Neuronal stem cell (in vitro differentiated cells): ENCODE results near the gene TMIE. TPM values are rescaled to one million over a fixed set of nuclear protein-coding genes. Genes with fewer than 3 reads are reported as not detected.

Experiments used
- DNase-seq: peaks from one replicate; pipeline ENCODE4 v3.0.0-alpha.2; 2013; ENCODE audit warnings: low spot score
- H2AFZ ChIP-seq: one replicate; pipeline ENCODE4 v1.6.1; 2013; ENCODE audit warnings: mild to moderate bottlenecking, low read length, inconsistent platforms
- H2AK5ac ChIP-seq: 2 replicates; pipeline ENCODE4 v1.6.1; 2013; ENCODE audit warnings: low read depth, mild to moderate bottlenecking, inconsistent platforms, low read length, moderate library complexity, mixed read lengths
- H2BK120ac ChIP-seq: 2 replicates; pipeline ENCODE4 v1.6.1; 2013; ENCODE audit warnings: low read depth, mild to moderate bottlenecking, inconsistent platforms, low read length, moderate library complexity, mixed read lengths
- H2BK12ac ChIP-seq: one replicate; pipeline ENCODE4 v1.6.1; 2013; ENCODE audit warnings: low read length, inconsistent platforms
- H2BK15ac ChIP-seq: 2 replicates; pipeline ENCODE4 v1.6.1; 2013; ENCODE audit warnings: mild to moderate bottlenecking, low read length, inconsistent platforms, mixed read lengths
- H2BK5ac ChIP-seq: one replicate; pipeline ENCODE4 v1.6.1; 2013; ENCODE audit warnings: inconsistent platforms, mild to moderate bottlenecking, low read length, moderate library complexity
- H3K14ac ChIP-seq: one replicate; pipeline ENCODE4 v1.6.1; 2013; ENCODE audit warnings: low read length, inconsistent platforms
- H3K18ac ChIP-seq: 2 replicates; pipeline ENCODE4 v1.6.1; 2013; ENCODE audit warnings: low read length, inconsistent platforms
- H3K23ac ChIP-seq: 2 replicates; pipeline ENCODE4 v1.6.1; 2013; ENCODE audit warnings: low read depth, mild to moderate bottlenecking, mixed read lengths, low read length, inconsistent platforms; ENCODE audit not compliant: poor library complexity
- H3K27ac ChIP-seq: replicated peaks from 3 replicates; pipeline ENCODE4 v1.5.1; 2013; ENCODE audit warnings: low read length, inconsistent platforms
- H3K27me3 ChIP-seq, 3 experiments: 2 replicates each; pipeline ENCODE4 v1.6.1; 2013; ENCODE audit warnings: low read length in 3 of 3, mild to moderate bottlenecking in 2 of 3, inconsistent platforms in 1 of 3, low read depth in 1 of 3, mixed read lengths in 1 of 3, moderate library complexity in 1 of 3; ENCODE audit not compliant: control insufficient read depth in 3 of 3, insufficient read depth in 3 of 3
- H3K36me3 ChIP-seq, 2 donors: replicated peaks in 1 of 2; 2 replicates each; pipeline ENCODE4 v1.6.1; 2013; ENCODE audit warnings: low read length in 2 of 2; ENCODE audit not compliant: control insufficient read depth in 2 of 2, insufficient read depth in 2 of 2
- H3K4ac ChIP-seq: 2 replicates; pipeline ENCODE4 v1.6.1; 2013; ENCODE audit warnings: inconsistent platforms, mild to moderate bottlenecking, low read length, moderate library complexity
- H3K4me1 ChIP-seq, 2 donors: 1 replicate in 1 of 2; 2 replicates in 1 of 2; pipeline ENCODE4 v1.6.1; 2013; ENCODE audit warnings: low read length in 2 of 2, low read depth in 1 of 2; ENCODE audit not compliant: control insufficient read depth in 2 of 2, insufficient read depth in 1 of 2
- H3K4me2 ChIP-seq: one replicate; pipeline ENCODE4 v1.6.1; 2013; ENCODE audit warnings: mild to moderate bottlenecking, low read length, inconsistent platforms; ENCODE audit not compliant: insufficient read depth, poor library complexity, severe bottlenecking
- H3K4me3 ChIP-seq, 2 donors: 2 replicates each; pipeline ENCODE4 v1.5.1; 2013; ENCODE audit warnings: low read length in 2 of 2, mild to moderate bottlenecking in 2 of 2, inconsistent platforms in 1 of 2, moderate library complexity in 1 of 2
- H3K79me1 ChIP-seq: one replicate; pipeline ENCODE4 v1.6.1; 2013; ENCODE audit warnings: low read depth, mild to moderate bottlenecking, inconsistent platforms, low read length, moderate library complexity
- H3K9ac ChIP-seq: one replicate; pipeline ENCODE4 v1.6.1; 2013; ENCODE audit warnings: mild to moderate bottlenecking, low read depth, low read length, inconsistent platforms; ENCODE audit not compliant: poor library complexity
- H3K9me3 ChIP-seq, 2 donors: replicated peaks in 1 of 2; 2 replicates each; pipeline versions ENCODE3 to v1.6.1; 2013; ENCODE audit warnings: low read length in 2 of 2, mild to moderate bottlenecking in 2 of 2, inconsistent platforms in 1 of 2, low read depth in 1 of 2, mixed read lengths in 1 of 2, moderate library complexity in 1 of 2; ENCODE audit not compliant: control insufficient read depth in 2 of 2, insufficient read depth in 1 of 2
- H4K8ac ChIP-seq: one replicate; pipeline ENCODE4 v1.6.1; 2013; ENCODE audit warnings: low read depth, mild to moderate bottlenecking, inconsistent platforms, low read length, moderate library complexity
- H4K91ac ChIP-seq: one replicate; pipeline ENCODE4 v1.6.1; 2013; ENCODE audit warnings: low read length, low read depth, mild to moderate bottlenecking, inconsistent platforms; ENCODE audit not compliant: poor library complexity
- WGBS, 2 donors: extraction: QIAGEN DNeasy Blood & Tissue Kit; methylation state at CpG; one replicate each; pipeline ENCODE4 v1.1.7; 2013; ENCODE audit warnings: missing lambda C conversion rate in 2 of 2, mixed read lengths in 1 of 2; ENCODE audit not compliant: insufficient read length in 2 of 2, insufficient replicate concordance in 1 of 2; ENCODE audit errors: extremely low coverage in 2 of 2; 5-methylcytosine and 5-hydroxymethylcytosine counted together
- polyA plus RNA-seq, 2 experiments: library from polyadenylated mRNA; stranded (reverse); fragments of 200-250 nt; gene quantifications; one replicate each; pipeline ENCODE4 v1.2.3, GENCODE V29; 2013

The TMIE gene
- 0.26 TPM for polyA plus RNA-seq (2013, experiment 1 of 2)
- polyA plus RNA-seq (2013, experiment 2 of 2) = 0.30 TPM

- peak within 1 kb of the TSS in 1 of 2 donors; percentile 66 for H3K4me3 ChIP-seq
- WGBS, 2 donors = no CpG with 5 or more reads among the region's 51 CpGs
Observed at GRCh38 chr3:46701181-46701939, at the start of gene TMIE. Gene TMIE, plus strand, starts transcription at chr3:46701392. Its CDS starts 96 bp downstream, at chr3:46701488.

GRCh38 chr3:46655271-46655670 lies 45.9 kb upstream of the TMIE start:
- no peak for DNase-seq
- Histone ChIP-seq H2AFZ (no peak overlapping the region), H4K8ac (no peak overlapping the region), H3K36me3 (no peaks in the 10 kb centered on the region), H3K4me2 (no peak overlapping the region), H3K23ac (no peak overlapping the region), H3K4ac (no peak overlapping the region), H3K4me1 (peaks cover 0 to 7% of the 10 kb centered on the region in 2 donors), H2BK5ac (no peak overlapping the region), H4K91ac (no peak overlapping the region), H3K9ac (no peak overlapping the region), H2BK15ac (no peak overlapping the region), H2BK120ac (no peak overlapping the region), H3K27me3 (no peaks in the 10 kb centered on the region), H3K4me3 (no peak overlapping the region), H3K9me3 (peaks cover 0 to 2% of the 10 kb centered on the region in 2 donors), H3K27ac (no peak overlapping the region), H3K18ac (no peak overlapping the region), H2BK12ac (no peak overlapping the region), H3K79me1 (peaks cover 2% of the 10 kb centered on the region), H3K14ac (no peak overlapping the region), H2AK5ac (no peak overlapping the region)
- no CpG with 5 or more reads among the region's 6 CpGs for WGBS, 2 donors

More at GRCh38 chr3:46701181-46701939, at the start of gene TMIE:
- H2BK120ac ChIP-seq = no peak within 1 kb of the TSS
- H3K23ac ChIP-seq = no peak within 1 kb of the TSS
- H3K18ac ChIP-seq = peak within 1 kb of the TSS; percentile 73
- no peak within 1 kb of the TSS for H2BK15ac ChIP-seq
- no peak within 1 kb of the TSS for H4K91ac ChIP-seq
- H3K27ac ChIP-seq = no peak within 1 kb of the TSS
- H3K4ac ChIP-seq = no peak within 1 kb of the TSS
- H3K9ac ChIP-seq = peak within 1 kb of the TSS; percentile 70
- H2AFZ ChIP-seq = peak within 1 kb of the TSS; percentile 76
- no peaks in the 10 kb centered on the region for H3K79me1 ChIP-seq
- no peak for DNase-seq
- H3K4me2 ChIP-seq = peak within 1 kb of the TSS; percentile 46
- H3K36me3 ChIP-seq = no peaks in the 10 kb centered on the region
- H4K8ac ChIP-seq = no peak within 1 kb of the TSS
- no peak within 1 kb of the TSS for H3K14ac ChIP-seq
- H3K9me3 ChIP-seq = no peaks in the 10 kb centered on the region
- peaks cover 2 to 6% of the 10 kb centered on the region in 2 donors for H3K4me1 ChIP-seq
- peaks cover 0 to 38% (median 6%) of the 10 kb centered on the region in 3 experiments for H3K27me3 ChIP-seq
- H2BK5ac ChIP-seq = no peak within 1 kb of the TSS
- H2BK12ac ChIP-seq = no peak within 1 kb of the TSS
- H2AK5ac ChIP-seq = peak within 1 kb of the TSS; percentile 66

DNA sequence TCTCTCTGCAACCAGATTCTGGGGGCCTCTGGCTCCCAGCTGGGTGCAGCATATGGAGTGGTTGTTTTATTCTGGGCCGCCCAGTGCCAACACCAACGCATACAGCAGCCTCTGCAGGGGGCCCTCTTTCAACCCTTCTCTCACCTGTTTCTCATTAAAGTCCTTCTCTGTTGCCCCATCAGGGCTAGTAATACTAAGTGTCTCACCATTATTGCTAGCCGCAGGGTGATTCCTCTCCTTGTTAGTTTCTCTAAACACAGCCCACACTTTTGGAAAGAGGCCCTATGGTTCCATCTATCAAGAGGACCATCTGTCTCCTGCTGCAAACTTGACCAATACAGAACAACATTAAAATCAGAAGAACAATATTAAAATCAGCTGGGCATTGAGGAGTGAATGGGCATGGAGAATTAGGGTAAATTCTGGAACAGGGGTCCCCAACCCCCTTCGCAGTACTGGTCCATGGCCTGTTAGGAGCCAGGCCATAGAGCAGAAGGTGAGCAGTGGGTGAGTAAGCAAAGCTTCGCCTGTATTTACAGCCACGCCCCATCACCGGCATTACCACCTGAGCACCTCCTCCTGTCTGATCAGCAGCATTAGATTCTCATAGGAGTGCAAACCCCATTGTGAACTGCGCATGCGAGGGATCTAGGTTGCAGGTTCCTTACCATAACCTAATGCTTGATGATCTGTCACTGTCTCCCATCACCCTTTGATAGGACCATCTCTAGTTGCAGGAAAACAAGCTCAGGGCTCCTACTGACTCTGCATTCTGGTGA lies 44.2 kb upstream of the TMIE start:
- H2BK15ac ChIP-seq = no peak overlapping the region
- H3K9ac ChIP-seq = no peak overlapping the region
- no peak overlapping the region for H3K23ac ChIP-seq
- H3K79me1 ChIP-seq = peaks cover 2% of the 10 kb centered on the region
- peaks cover 0 to 21% of the 10 kb centered on the region in 2 donors for H3K4me1 ChIP-seq
- no peak overlapping the region for H3K14ac ChIP-seq
- no peak overlapping the region for H2AFZ ChIP-seq
- no peak overlapping the region for H4K91ac ChIP-seq
- no peak overlapping the region for H3K18ac ChIP-seq
- DNase-seq = no peak
- no peak overlapping the region for H3K4ac ChIP-seq
- H3K4me3 ChIP-seq = no peak overlapping the region
- H3K4me2 ChIP-seq = no peak overlapping the region
- WGBS, 2 donors = no CpG with 5 or more reads among the region's 9 CpGs
- H3K36me3 ChIP-seq = no peaks in the 10 kb centered on the region
- no peak overlapping the region for H4K8ac ChIP-seq
- no peaks in the 10 kb centered on the region for H3K27me3 ChIP-seq
- no peak overlapping the region for H2BK5ac ChIP-seq
- no peak overlapping the region for H2BK12ac ChIP-seq
- no peak overlapping the region for H2BK120ac ChIP-seq
- peaks cover 0 to 2% of the 10 kb centered on the region in 2 donors for H3K9me3 ChIP-seq
- H3K27ac ChIP-seq = no peak overlapping the region
- H2AK5ac ChIP-seq = no peak overlapping the region

DNA sequence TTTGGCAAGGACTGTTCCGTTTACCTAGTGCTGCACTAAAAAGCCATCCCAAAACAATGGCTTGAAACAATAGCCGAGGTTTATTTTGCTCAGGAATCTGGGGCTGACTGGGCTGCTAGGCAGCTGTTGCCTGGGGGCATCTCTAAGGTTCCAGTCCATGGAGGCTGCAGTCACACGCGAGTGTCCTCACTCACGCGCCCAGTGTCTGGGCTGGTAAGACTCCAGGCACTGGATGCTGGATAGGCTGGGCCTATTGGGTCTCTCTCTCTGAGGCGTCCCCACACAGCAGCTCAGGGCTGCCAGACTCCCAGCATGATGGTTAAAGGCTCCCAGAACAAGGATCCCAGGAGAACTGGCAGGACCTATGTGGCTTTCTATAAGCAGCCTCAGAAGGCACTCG lies 41.9 kb upstream of the TMIE start:
- no peak overlapping the region for H2BK12ac ChIP-seq
- H3K4me3 ChIP-seq = no peak overlapping the region
- peaks cover 0 to 42% of the 10 kb centered on the region in 2 donors for H3K4me1 ChIP-seq
- no peaks in the 10 kb centered on the region for H3K36me3 ChIP-seq
- no peak overlapping the region for H4K8ac ChIP-seq
- H3K14ac ChIP-seq = no peak overlapping the region
- peaks cover 2% of the 10 kb centered on the region for H3K79me1 ChIP-seq
- H3K18ac ChIP-seq = peak overlapping the region; percentile 72
- H3K4ac ChIP-seq = no peak overlapping the region
- peak overlapping the region; percentile 40 for H3K23ac ChIP-seq
- H3K9me3 ChIP-seq = no peaks in the 10 kb centered on the region
- no peak overlapping the region for H2BK15ac ChIP-seq
- H3K27ac ChIP-seq = no peak overlapping the region
- no peak overlapping the region for H2AK5ac ChIP-seq
- no peak overlapping the region for H4K91ac ChIP-seq
- H2AFZ ChIP-seq = no peak overlapping the region
- peaks cover 0 to 6% (median 0%) of the 10 kb centered on the region in 3 experiments for H3K27me3 ChIP-seq
- H3K4me2 ChIP-seq = no peak overlapping the region
- H2BK5ac ChIP-seq = no peak overlapping the region
- DNase-seq = no peak
- no peak overlapping the region for H2BK120ac ChIP-seq
- H3K9ac ChIP-seq = no peak overlapping the region
- WGBS, 2 donors = no CpG with 5 or more reads among the region's 8 CpGs
